ENCODE results near the gene METAP2. TPM values are rescaled to one million over a fixed set of nuclear protein-coding genes. Genes with fewer than 3 reads are reported as not detected.
"Not testable (repeated sequence)": the region's sequence is repeated elsewhere in the genome, so short reads cannot be mapped to it uniquely, and the experiment has no call there.

METAP2 gene
- total and polyA plus RNA-seq, 8 donors: 56.3 to 141 (median 112) TPM

GRCh38 chr12:95445884-95446505 lies 28.0 kb upstream of the METAP2 start:
- peaks cover 0 to 30% of the 10 kb centered on the region in 2 donors for H3K27me3 ChIP-seq
- H3K4me1 ChIP-seq: no peaks in the 10 kb centered on the region
- DNase-seq: no peak
- H3K36me3 ChIP-seq: no peaks in the 10 kb centered on the region
- no peak overlapping the region for H3K4me3 ChIP-seq
- TF ChIP-seq, protein P1, sequence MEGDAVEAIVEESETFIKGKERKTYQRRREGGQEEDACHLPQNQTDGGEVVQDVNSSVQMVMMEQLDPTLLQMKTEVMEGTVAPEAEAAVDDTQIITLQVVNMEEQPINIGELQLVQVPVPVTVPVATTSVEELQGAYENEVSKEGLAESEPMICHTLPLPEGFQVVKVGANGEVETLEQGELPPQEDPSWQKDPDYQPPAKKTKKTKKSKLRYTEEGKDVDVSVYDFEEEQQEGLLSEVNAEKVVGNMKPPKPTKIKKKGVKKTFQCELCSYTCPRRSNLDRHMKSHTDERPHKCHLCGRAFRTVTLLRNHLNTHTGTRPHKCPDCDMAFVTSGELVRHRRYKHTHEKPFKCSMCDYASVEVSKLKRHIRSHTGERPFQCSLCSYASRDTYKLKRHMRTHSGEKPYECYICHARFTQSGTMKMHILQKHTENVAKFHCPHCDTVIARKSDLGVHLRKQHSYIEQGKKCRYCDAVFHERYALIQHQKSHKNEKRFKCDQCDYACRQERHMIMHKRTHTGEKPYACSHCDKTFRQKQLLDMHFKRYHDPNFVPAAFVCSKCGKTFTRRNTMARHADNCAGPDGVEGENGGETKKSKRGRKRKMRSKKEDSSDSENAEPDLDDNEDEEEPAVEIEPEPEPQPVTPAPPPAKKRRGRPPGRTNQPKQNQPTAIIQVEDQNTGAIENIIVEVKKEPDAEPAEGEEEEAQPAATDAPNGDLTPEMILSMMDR (IDR thresholded peaks at IDR 0.05): no peak
- no peak overlapping the region for H3K27ac ChIP-seq
- no peaks in the 10 kb centered on the region for H3K9me3 ChIP-seq
- ATAC-seq: no peak
- intact Hi-C loops (cut with DNase I): no loop called here

- peak; percentile 85 for ATAC-seq
- H3K4me3 ChIP-seq: no peak overlapping the region
- intact Hi-C loops (cut with DNase I): no loop called here
Measured at GRCh38 chr12:95446506-95446900, 27.4 kb upstream of the METAP2 start.

DNA sequence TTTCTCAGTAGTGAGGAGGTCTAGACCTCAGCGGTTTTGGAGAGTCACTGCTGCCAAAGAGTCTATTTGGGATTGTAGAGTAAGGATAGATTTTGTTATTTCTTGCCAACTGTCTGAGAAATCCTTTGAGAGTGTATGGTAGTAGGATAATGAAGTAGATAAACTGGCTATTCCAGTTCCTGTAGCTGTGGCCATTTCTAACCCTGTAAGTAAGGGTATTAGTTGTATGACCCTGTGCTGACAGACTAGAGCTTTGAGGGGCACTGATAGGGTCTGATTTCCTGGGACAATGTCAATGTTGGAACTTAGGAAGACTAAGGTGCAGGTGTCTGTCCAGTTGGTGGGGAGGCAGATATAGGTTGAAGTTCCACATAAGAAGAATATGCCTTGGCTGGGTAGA lies 24.3 kb upstream of the METAP2 start:
- H3K27ac ChIP-seq; H3K9me3 ChIP-seq; H3K4me3 ChIP-seq; intact Hi-C loops (cut with DNase I); ATAC-seq; H3K4me1 ChIP-seq; H3K36me3 ChIP-seq: not testable (repeated sequence)
- peak in 1 of 4 donors; percentile 3 for DNase-seq
- peaks cover 0 to 30% of the 10 kb centered on the region in 2 donors for H3K27me3 ChIP-seq

More at GRCh38 chr12:95446506-95446900, 27.4 kb upstream of the METAP2 start:
- Histone ChIP-seq H3K9me3 (no peaks in the 10 kb centered on the region), H3K27me3 (peaks cover 0 to 30% of the 10 kb centered on the region in 2 donors), H3K4me1 (no peaks in the 10 kb centered on the region), H3K27ac (no peak overlapping the region), H3K36me3 (no peaks in the 10 kb centered on the region)
- peak; percentile 26 to 79 (median 49) for DNase-seq
- TF ChIP-seq, protein P1 (IDR thresholded peaks at IDR 0.05): no peak

- H3K9me3 ChIP-seq; H3K4me1 ChIP-seq; H3K4me3 ChIP-seq; ATAC-seq; H3K27me3 ChIP-seq; DNase-seq; H3K27ac ChIP-seq; intact Hi-C loops (cut with DNase I); H3K36me3 ChIP-seq: not testable (repeated sequence)
Measured at GRCh38 chr12:95452501-95452900, 21.5 kb upstream of the METAP2 start.

GRCh38 chr12:95453881-95454280 lies 20.1 kb upstream of the METAP2 start:
- H3K27ac ChIP-seq; intact Hi-C loops (cut with DNase I); ATAC-seq; H3K36me3 ChIP-seq; H3K4me3 ChIP-seq; DNase-seq; H3K27me3 ChIP-seq; H3K4me1 ChIP-seq: not testable (repeated sequence)
- peaks cover 0 to 22% of the 10 kb centered on the region in 2 donors for H3K9me3 ChIP-seq

DNA sequence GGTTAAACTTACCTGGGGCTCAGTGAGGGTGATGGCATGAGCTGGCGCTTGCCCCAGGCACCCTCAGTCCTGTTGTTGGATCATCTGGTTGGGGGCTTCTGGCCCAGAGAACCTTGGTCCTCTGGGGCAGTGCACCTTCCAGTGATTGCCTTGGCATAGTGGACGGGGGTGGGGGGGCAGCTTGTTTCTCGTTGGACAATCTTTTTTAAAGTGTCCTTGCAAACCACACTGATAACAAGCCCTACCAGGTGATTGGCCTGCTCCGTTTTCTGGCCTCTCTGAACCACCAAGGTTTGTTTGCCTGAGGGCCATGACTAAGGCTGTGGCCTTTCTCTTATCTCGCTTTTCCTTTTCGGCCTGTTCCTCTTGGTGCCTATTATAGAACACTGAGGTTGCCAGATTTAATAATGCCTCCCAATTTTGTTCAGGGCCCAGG lies 19.2 kb upstream of the METAP2 start:
- H3K4me1 ChIP-seq; intact Hi-C loops (cut with DNase I); ATAC-seq; H3K27me3 ChIP-seq; H3K27ac ChIP-seq; H3K36me3 ChIP-seq; H3K4me3 ChIP-seq: not testable (repeated sequence)
- peak in 1 of 4 donors; percentile 46 for DNase-seq
- peaks cover 0 to 23% of the 10 kb centered on the region in 2 donors for H3K9me3 ChIP-seq

- DNase-seq; H3K27me3 ChIP-seq; H3K4me3 ChIP-seq; H3K27ac ChIP-seq; intact Hi-C loops (cut with DNase I); H3K4me1 ChIP-seq; ATAC-seq; H3K36me3 ChIP-seq: not testable (repeated sequence)
- H3K9me3 ChIP-seq: peaks cover 0 to 23% of the 10 kb centered on the region in 2 donors
Measured at GRCh38 chr12:95457605-95458004, 16.3 kb upstream of the METAP2 start.

DNA sequence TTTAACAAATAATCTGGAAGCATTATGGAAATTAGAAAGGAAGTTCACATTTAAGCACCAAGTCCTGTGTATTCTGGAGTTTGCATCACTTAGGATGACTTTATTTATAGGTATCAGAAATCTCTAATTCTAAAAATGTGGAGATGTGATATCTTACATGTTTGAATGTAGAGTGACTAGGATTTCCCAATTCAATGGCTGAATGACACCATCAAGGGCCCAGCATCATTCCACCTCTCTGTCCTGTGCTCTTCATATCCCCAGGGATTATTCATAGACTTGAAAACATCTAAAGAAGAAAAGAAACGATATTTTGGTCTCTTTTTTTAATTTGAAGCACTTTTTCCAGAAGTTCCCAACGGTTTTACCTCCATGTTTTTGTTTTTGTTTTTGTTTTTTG lies 15.2 kb upstream of the METAP2 start:
- Histone ChIP-seq H3K27me3 (no peaks in the 10 kb centered on the region), H3K9me3 (peaks cover 0 to 23% of the 10 kb centered on the region in 2 donors), H3K4me3 (no peak overlapping the region), H3K27ac (no peak overlapping the region), H3K4me1 (no peaks in the 10 kb centered on the region), H3K36me3 (no peaks in the 10 kb centered on the region)
- ATAC-seq (no peak), DNase-seq (no peak)
- intact Hi-C loops (cut with DNase I): no loop called here
- TF ChIP-seq, protein P1 (IDR thresholded peaks at IDR 0.05): no peak

Data from left lung (tissue), 10 donors.